Measurements from ENCODE around the gene TP53BP2.

DNA sequence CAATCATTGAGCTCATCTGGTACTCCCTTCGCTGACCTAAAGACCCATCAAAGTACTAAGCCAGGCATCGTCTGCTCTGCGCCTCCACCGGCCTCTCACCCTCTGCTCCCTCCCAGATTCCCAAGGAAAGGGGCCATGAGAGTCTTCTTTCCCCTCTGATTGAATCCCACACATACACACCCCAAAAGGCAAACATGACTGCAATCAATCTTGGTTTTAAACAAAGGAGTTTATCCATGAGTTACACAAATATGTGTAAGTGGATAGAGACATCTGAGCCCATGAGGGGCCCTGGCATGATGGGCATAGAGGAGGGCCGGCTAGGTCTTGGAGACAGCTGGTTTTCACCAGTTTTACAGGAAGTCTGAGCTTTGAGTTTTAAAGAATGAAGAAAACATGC lies 82.5 kb downstream of the TP53BP2 start:
- TF ChIP-seq, protein P1, sequence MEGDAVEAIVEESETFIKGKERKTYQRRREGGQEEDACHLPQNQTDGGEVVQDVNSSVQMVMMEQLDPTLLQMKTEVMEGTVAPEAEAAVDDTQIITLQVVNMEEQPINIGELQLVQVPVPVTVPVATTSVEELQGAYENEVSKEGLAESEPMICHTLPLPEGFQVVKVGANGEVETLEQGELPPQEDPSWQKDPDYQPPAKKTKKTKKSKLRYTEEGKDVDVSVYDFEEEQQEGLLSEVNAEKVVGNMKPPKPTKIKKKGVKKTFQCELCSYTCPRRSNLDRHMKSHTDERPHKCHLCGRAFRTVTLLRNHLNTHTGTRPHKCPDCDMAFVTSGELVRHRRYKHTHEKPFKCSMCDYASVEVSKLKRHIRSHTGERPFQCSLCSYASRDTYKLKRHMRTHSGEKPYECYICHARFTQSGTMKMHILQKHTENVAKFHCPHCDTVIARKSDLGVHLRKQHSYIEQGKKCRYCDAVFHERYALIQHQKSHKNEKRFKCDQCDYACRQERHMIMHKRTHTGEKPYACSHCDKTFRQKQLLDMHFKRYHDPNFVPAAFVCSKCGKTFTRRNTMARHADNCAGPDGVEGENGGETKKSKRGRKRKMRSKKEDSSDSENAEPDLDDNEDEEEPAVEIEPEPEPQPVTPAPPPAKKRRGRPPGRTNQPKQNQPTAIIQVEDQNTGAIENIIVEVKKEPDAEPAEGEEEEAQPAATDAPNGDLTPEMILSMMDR (conservative IDR thresholded peaks at IDR 0.05) = no peak
- TF ChIP-seq ZFX (IDR thresholded peaks at IDR 0.05) = no peak

Data from C4-2B (cell line).